Limb (tissue), 2 donors: ENCODE measurements around the gene FOXN3.
"Not testable (repeated sequence)": the region's sequence is repeated elsewhere in the genome, so short reads cannot be mapped to it uniquely, and the experiment has no call there.

Experiments
- DNase-seq, 2 donors: peaks; one replicate each; pipeline ENCODE4 v3.0.0-alpha.2; 2016; ENCODE audit errors: extremely low spot score in 2 of 2

FOXN3 gene

DNA sequence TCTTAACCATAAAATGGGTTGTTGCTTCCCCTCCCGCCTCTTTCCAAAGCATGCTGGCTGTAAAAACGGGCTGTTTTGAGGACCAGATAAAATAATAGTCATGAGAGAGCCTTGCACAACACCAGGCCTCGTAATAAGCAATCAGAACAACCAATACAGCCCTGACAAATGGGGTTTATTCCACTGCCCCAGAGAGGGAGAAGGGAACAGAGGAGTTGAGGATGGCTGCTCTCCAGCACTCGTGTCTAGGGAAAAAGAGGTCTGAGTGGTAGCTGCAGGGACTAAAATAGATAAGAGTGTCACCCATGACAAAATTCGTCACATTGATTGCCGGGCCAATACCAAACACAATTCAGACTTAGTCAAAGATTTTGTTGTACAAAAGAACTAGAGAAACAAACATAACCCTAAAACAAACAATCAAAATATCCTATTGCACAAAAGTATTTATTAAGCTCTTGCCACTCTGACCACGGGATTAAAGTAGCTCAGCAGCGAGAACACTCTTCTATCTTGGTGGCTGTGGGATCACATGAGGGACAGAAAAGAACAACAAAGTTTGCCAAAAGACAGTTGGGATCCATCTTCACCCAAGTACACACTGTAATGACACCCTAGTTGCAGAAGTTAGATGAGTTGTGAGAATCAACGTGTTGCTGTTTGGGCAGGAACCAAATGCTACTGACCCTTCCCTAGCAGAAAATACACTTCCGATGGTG lies 188.0 kb downstream of the FOXN3 start:
- no peak for DNase-seq

- DNase-seq: no peak
Measured at GRCh38 chr14:89227496-89227836, 189.6 kb downstream of the FOXN3 start.

DNA sequence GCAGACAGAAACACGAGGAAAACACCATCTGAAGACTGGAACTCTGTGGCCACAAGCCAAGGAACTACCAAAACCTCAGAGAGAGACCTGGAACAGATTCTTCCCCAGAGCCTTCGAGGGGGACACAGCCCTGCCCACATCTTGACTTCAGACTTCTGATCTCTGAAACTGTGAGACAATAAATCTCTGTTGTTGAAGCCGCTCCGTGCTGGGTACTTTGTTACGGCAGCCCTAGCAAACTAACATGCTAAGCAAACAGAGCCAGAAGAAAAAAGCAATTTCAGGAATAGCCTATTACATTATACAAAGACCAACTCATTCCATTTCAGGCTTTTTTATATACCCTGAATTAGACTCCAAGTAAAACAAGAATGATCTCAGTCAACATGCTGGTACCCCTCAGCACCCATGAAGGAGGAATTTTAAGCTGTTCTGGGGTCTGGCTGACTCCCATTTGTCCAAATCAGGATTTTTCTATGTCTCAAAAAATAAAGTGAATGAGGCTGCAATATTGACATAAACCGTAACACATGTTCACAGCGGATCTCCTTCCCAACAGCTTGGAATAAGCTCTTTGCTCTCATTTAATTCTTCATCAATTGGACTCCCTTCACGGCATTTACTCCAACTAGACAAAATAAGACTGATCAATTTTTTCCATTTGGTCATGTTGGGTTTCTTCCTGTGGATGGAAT lies 190.1 kb downstream of the FOXN3 start:
- peak; percentile 51 to 62 for DNase-seq

GRCh38 chr14:89225607-89226006 lies 191.4 kb downstream of the FOXN3 start:
- DNase-seq: no peak

- peak in 1 of 2 donors; percentile 84 for DNase-seq
Measured at GRCh38 chr14:89221109-89221810, 195.8 kb downstream of the FOXN3 start.

- DNase-seq: no peak
Measured at GRCh38 chr14:89219051-89219450, 198.0 kb downstream of the FOXN3 start.

DNA sequence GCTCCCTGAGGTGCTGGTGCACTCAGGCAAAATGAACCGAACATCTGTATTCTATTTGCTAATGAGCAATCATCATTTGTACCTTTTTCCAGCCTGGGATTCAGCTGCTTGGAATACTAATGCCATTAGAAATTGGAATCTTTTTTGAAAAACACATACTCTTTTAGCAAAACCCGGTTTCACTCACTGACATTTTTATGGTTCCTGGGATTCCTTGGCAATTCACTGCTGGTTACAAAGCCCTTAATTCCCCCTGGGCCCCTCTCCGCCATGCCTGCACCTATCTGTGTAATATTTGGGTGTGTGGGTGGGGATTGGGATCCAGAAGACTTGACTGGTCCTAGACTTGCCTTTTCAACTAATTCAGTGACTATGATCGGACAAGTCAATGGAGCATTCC lies 199.1 kb downstream of the FOXN3 start:
- no peak for DNase-seq

- peak in 1 of 2 donors; percentile 53 for DNase-seq
Measured at GRCh38 chr14:89215531-89215930, 201.5 kb downstream of the FOXN3 start.

DNA sequence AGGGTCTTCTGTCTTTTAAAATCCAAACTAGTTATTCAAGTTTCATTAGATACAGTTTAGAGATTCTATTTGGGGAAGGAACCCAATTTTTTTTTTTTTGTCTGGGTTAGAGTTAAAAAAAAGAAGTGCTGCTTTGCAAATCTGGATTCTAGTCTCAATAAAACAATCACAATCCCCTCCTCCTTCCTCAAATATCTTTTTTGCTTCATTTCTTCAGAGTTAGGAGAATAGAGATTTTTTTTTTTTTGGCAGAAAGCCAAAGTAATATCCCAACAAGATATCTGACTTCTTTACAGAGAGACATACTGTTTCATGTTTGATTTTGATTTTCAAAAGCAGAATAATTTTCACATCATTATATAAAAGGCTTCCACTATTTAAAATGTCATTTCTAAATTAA lies 201.9 kb downstream of the FOXN3 start:
- no peak for DNase-seq

DNA sequence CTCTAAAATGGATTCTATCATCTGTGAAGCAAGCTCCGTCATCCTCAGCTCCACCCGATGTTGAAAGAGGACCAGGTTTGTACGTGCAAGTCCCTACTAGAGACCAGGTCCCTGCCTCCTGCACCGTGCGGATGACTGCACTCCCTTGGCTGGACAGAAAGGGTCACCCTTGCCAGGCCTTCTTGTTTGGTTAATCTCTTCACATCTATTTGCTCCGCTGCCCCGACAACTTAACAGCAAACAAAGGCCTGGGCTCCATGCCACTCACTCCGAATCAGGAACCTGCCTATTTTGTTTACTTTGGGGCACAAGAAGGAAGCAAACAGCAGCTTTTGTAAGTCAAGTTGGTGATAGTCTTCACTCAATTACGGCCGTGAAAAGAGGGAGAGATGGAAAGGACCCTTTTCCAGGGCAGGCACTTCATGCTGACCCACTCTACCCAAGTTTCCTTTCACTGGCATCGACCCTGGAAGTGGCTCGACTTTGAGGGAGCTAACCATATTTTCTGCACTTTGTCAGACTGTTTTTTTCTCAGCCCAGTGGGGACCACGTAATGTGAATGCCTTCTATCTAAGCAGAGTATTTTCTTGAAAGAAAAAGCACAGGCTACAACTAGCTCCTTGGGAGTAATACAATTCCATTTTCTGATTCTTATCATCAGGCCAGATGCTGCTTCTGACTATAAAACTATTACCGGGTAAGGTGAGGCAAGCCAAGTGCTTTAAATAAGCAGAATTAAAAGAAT lies 202.6 kb downstream of the FOXN3 start:
- DNase-seq: no peak

- DNase-seq: no peak
Measured at GRCh38 chr14:89212386-89213235, 204.4 kb downstream of the FOXN3 start.

DNA sequence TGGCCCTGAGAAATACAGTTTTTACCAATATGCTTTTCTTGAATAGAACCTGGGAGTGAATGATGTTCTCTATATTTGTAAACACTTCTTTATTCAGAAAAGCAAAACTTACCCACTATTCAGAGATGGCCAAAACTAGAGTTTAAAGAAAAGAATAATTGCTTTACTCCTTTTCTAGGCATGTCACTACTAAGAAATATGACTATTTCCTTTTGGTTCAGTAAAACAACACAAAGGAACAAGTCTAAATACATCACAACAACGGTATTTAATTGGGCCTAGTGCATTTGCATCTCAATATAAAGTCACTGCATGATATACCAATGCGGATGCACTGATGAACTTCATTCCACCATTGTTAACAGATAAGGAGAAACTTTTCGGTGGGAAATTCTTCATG lies 207.5 kb downstream of the FOXN3 start:
- no peak for DNase-seq

- no peak for DNase-seq
Measured at GRCh38 chr14:89207925-89208328, 209.1 kb downstream of the FOXN3 start.

DNA sequence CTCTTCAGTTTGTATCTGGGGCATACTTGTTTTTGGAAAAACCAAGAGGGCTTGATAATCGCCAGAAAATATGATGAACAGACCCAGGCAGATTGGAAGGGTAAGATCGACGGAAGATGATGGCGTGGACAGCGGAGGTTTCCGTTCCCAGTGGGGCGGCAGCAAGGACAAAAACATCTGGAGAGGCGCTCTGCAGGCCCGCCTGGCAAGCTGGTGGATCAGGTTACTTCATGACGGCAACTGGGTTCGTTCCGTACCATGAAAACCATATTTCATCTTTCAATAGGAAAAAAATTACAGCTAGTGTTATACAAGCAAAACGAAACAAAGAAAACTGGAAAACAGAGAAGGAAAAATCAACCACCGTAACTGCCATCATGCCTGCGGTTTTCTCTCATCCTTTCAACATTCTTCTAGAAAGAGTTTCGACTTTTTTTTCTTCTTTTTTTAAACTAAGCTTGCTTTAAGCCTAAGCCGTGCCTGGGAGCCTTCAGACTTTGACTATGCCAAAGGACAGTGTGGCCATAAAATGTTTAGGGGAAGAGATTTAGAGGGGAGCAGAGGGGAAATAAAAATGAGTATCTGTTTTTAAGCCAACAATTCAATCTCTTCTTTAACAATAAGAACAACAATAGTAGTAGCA lies 210.5 kb downstream of the FOXN3 start:
- DNase-seq: peak; percentile 60 to 81

DNA sequence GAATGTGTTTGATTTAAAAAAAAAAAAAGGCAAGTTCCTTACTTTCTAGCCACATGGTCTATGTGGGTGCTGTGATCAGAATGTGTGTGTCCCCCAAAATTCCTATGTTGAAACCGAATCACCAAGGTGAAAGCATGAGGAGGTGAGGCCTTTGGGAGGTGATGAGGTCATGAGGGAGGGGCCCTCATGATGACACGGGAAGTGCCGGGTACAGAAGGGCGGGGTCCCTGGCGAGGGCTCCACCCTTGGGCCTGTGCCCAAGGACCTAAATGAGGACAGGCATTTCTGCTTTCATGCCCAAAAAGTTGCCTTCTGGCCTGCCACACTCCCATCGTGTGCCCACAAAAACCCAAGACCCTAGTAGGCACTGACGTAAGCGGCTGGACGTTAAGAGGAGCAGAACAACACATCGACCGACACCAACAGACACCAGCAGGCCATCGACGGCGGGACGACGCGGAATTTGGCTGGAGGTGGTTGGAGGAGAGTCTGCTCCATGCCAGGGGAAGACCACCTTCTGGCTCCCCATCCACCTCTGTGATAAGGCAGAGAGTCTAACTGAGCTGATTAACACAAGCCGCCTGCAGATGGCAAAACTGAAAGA lies 211.8 kb downstream of the FOXN3 start:
- DNase-seq: no peak

GRCh38 chr14:89202413-89203190 lies 214.4 kb downstream of the FOXN3 start:
- DNase-seq: no peak

- no peak for DNase-seq
Measured at GRCh38 chr14:89201645-89202044, 215.4 kb downstream of the FOXN3 start.

GRCh38 chr14:89199357-89199756 lies 217.7 kb downstream of the FOXN3 start:
- not testable (repeated sequence) for DNase-seq
